ENCODE results near the gene PRKCB.

PRKCB gene

DNA sequence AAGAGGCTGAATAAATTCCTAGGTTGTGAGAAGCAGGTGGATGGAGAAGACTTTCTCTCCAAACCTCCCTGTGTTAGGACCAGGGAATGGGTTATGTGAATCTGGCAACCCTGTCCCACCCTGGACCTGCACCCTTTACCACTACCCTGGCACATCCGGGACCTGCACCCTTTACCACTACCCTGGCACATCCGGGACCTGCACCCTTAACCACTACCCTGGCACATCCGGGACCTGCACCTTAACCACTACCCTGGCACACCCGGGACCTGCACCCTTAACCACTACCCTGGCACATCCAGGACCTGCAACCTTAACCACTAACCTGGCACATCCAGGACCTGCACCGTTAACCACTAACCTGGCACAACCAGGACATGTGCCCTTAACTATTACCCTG, 213.3 kb downstream of the PRKCB start:
- no peak for DNase-seq (ENCODE audit: low read depth)

DNA sequence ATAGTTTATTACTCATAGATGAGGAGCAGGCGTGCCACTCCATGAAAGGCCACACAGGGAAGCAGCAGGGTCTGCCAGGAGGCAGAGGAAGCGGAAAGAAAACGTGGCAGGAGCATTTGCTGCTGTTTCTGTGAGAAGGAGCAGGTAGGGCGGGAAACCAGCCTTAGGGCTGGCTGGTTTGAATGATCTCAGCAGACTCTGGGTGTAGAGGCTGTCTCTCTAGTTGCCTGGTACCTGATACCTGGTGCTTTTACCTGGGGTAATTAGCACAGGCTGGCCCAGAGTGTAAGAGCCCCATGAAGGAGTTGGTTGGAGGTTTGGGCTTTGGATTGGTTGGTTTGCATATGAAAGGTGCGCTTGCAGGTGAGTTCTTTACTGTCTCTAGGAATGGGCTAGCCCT, 215.3 kb downstream of the PRKCB start:
- no peak for DNase-seq (ENCODE audit: low read depth)

- DNase-seq (ENCODE audit: low read depth), result no peak
Observed at GRCh38 chr16:24052329-24053098, 216.7 kb downstream of the PRKCB start.

DNA sequence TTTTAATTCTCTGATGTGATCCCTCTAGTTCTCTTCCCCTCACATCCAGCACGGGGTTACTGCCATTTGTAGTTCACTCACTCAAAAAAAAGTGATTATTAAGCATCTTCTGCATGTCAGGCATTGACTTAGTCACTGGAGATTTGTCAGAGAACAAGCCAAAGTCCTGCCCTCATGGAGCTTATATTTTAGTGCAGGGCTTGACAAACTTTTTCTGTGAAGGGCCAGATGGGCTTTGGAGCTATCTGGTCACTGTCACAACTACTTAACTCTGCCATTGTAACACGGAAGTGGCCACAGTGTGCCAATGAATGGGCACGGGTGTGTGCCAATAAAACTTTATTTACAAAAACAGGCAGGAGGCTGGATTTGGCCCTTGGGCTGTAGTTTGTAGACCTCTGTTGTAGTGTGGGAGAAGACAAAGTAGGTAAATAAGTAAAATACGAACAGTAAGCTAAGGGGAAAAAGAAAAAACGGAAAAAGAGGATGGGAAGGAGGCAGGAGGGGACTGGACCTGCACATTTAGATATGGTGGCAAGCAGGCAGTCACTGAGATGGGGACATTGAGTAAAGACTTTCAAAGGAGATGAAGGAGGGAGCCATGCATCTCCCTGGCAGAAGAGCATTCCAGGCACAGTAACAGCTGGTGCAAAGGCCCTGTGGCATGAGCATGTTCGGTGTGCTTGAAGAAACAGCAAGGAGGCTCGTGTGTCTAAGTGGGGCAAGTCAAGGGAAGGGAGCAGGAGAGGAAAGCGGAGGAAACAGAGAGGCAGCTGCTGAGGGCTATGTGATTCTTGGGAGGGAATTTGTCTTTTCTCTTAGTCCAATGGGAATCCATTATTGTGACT, 217.5 kb downstream of the PRKCB start:
- DNase-seq (ENCODE audit: low read depth), result no peak

DNA sequence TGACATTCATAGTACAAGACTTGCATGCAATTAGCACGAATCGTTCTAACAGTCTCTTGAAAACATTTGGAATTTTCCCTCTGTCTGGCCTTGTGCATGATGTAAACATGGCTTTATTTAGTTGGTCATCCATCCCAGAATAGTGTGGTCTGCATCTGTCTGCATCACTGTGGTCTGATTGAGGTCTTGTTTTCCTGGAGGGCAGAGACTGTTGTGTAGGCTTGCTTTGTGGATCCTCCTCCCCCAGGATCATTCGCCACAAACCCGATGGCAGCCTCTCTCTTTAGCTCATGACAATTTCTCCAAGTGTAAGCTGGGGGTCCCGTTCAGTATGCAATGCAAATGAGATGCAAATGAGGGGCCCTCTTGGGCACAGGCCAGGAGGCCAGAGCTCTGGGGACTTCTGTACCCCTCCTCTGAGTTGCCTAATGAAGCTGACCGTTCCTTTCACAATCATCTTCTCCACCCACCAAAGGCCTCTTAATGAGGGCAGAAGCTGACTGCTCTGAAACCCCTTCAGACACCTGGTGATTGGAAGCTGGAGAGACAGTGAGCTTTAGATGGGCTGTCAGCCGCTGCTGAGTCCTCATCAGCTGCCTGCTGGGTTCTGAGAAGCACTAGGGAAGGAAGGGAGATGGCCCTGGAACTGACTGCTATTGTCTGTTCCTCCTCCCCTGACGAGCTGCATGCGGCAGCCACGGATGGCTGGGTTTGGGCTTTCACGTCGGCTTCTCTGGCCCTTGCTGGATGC, 219.1 kb downstream of the PRKCB start:
- no peak for DNase-seq (ENCODE audit: low read depth)

GRCh38 chr16:24062270-24062817, 226.6 kb downstream of the PRKCB start:
- DNase-seq (ENCODE audit: low read depth), result no peak

DNA sequence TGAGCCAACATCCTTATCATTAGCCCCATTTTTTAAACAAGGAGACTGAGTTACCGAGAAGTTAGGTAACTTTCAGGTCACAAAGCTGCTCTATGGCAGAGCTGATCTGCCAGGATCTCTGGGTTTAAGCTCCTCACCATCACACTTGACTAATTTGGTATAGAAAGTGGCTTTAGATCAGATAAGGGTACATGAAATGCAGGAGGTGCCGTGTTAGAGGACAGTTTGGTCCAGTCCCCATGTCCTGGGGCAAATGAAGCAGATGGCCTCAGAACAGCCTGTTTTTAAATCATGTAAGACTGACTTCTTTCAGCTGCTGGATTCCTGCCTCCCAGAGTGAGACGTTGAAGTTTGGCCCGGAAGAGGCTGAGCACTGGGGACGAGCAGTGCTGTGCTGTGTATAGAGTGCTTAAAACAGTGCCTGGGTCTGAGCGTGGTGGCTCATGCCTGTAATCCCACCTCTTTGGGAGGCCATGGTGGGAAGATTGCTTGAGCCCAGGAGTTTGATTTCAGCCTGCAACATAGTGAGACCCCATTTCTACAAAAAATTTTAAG, 233.3 kb downstream of the PRKCB start:
- no peak for DNase-seq (ENCODE audit: low read depth)

GRCh38 chr16:24070851-24071250, 235.1 kb downstream of the PRKCB start:
- DNase-seq (ENCODE audit: low read depth), result no peak

DNA sequence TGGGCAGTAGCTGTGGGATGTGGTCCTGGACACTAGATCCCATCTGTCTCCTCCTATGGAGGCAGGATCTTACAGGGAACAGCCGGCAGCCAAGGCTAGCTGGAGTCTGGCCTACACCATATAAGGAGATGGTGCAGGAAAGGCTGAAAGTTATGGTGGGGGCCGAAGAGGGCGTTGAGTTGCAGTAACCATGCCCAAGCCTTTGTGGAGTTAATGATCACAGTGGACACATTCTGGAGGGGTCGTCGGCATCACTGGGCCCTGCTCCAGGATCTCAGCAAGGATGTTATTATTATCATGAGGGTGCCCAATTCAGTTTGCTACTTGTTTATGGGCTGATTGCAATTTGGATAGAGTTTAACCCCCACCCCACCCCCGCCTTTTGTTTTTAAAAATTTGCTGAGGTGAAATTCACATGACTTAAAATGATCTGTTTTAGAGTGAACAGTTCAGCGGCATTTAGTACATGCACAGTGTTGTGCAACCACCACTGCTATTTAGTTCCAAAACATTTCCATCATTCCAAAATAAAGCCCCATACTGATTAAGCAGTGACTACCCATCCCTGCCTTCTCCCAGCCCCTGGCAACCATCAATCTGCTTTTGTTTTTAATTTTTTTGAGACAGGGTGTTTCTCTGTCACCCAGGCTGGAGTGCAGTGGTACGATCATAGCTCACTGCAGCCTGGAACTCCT, 236.0 kb downstream of the PRKCB start:
- no peak for DNase-seq (ENCODE audit: low read depth)

- DNase-seq (ENCODE audit: low read depth), result no peak
Observed at GRCh38 chr16:24073321-24073720, 237.5 kb downstream of the PRKCB start.

DNA sequence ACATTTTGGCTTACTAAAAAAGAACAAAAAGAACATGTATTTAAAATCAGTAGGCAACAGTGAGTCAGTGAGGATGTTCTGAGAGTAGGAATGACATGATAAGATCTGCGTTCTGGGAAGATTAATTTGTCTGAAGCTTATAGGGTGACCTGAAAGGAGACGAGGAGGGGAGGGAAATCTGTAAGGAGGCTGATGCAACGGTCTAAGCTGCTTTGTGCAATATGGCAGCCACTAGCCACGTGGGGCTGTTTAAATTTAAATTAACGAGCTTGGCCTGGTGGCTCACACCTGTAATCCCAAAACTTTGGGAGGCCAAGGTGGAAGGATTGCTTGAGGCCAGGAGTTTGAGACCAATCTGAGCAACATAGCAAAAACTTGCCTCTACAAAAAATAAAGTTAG, 238.8 kb downstream of the PRKCB start:
- no peak for DNase-seq (ENCODE audit: low read depth)

DNA sequence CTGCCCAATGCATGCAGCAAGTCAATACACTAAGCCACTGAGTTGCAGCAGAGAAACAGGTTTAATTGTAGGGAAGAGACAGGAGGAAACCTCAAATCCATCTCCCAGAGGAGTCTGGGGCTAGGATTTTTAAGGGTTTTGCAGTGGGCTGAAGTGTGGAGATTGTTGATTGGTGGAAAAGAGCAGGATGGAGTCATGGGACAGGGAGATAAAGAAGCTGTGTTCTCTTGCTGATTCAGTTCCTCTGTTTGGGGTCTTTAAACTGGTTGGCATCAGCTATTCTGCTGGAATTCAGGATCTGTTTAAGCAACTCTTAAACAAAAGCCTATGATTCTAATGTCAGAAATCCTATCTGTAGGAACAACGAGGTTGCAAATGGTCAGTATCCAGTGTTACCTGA, 239.5 kb downstream of the PRKCB start:
- DNase-seq (ENCODE audit: low read depth), result no peak

DNA sequence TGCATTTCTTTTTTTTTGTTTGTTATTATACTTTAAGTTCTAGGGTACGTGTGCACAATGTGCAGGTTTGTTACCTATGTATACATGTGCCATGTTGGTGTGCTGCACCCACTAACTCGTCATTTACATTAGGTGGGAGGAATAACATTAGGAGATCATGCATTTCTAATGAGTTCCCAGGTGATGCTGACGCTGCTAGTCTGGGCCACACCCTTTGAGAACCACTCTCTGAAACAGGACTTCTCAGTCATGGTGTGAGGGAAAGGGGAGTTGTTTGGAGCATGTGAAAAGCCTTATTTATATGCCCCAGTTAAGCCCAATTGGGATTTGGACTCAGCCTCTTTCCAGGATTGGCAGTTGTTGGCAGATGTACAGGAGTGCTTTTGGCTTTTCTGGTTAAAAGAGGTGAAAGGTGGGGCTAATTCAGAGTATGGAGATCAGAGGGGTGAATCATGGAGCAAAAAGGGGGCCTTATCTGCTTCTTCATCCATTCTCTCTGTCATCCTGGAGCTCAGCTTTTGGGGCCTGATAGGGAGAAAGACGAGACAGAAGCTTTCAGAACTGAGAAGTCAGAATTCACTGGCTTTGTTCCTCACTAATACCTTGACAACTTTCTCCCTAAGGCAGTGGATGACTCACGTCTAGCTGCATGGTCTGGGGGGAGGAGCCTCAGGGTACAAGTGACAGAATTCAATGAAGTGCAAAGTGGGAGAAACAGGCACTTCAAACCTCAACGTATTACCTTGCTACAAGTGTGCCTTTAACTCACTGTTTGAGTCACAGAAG, 240.3 kb downstream of the PRKCB start:
- DNase-seq (ENCODE audit: low read depth), result no peak

- DNase-seq (ENCODE audit: low read depth), result no peak
Observed at GRCh38 chr16:24077292-24077691, 241.5 kb downstream of the PRKCB start.

DNA sequence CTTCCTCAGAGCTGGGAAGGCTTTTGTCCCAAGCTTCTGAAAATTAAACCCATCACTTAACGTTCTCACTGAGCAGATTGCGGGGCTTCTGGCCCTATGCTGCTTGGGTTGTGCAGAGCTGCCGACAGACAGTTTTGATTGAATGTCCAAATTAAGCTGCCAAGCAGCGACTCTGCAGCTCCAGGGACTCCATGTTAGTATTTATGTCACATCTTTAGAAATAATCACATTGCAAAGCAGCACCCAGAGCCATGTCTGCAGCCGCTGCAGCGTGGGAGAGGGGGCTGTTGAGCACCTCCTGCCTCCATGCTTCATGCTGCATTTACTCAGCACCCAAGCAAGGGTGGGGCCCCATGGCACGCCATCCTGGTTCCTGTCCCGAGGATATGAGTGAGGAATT, 242.2 kb downstream of the PRKCB start:
- DNase-seq (ENCODE audit: low read depth), result no peak

DNA sequence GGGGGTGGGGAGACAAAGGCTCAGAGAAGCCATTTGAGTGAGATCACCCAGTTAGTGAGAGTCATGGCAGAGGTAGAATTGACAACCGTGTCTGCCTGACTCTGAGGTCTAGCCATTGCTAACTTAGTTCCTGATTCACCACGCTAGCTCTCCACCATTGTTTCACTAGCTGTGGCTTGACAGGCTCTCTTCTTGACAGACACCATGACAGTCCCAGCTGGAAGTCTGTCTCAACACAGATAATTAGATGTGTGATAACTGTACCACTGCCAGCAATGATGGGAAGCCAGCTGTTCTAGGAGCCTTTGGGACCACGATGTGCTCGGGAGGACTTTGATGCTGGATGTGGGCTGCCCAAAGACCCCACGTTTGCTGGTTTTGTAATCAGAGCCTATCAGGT, 249.9 kb downstream of the PRKCB start:
- DNase-seq (ENCODE audit: low read depth), result no peak

GRCh38 chr16:24087891-24088410, 252.2 kb downstream of the PRKCB start:
- DNase-seq (ENCODE audit: low read depth), result no peak

DNA sequence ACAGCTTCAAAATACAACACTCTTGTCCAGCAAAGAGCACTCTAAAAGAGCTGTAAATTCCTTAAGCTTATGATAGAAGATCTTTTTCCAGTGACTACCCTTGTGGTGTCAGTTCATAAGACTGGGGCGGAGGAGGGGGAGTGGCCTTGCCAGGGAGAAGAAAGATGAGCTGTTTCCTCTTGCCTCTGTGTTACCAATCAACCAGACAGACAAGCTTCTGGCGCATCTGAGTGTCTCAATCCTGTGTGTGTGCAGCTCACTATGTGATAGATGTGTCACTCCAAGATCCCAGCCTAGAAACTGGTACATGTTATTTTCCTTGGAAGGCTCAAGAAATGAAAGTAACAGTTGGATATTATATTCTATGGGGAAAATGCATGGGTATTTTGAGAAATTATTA, 253.0 kb downstream of the PRKCB start:
- DNase-seq (ENCODE audit: low read depth), result no peak

DNA sequence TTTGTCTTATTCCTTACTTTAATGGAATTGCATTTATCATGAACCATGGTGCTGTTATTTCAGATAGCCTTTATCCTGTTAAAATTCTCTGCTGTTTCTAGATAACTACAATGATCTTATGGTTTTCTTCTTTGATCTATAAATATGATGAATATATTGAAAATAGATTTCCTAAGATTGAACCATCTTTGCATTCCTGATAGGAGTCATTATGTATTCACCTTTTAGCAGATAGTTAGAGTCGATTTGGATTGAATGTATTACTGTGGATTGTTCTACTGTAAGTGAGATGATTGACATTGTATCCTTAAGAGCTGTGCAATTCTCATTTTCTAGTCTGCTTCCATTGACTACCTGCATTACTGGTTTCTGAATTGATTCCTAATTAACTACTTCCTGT, 255.3 kb downstream of the PRKCB start:
- no peak for DNase-seq (ENCODE audit: low read depth)

DNA sequence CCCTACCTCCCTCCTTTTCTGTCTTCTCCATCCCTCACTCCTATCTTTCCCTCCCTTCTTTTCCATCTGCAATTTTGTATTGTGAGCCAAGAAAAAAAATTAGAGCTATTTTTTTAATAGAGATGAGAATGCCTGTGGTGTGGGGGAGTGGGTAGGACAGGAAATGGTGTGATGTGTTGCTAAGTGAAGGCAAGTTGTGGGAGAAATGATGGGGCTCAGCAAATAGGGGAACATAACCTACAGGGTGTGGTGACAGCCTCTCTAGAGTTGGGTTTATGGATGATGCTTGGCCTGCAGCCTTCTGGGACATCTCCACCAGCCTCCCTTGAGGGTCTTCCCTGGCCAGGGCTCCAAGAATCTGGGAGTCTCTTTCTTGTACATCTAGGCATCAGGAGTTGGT, 257.3 kb downstream of the PRKCB start:
- no peak for DNase-seq (ENCODE audit: low read depth)
